SH-SY5Y (cell line): ENCODE results near the gene SPNS3.

ENCODE experiments used
- GATA2 ChIP-seq: IDR thresholded peaks from 2 replicates; pipeline ENCODE4 v1.6.1; 2011; ENCODE audit warnings: mild to moderate bottlenecking, low read depth, low read length
- GATA3 ChIP-seq: IDR thresholded peaks from 2 replicates; pipeline ENCODE4 v1.6.1; 2011; ENCODE audit warnings: low read depth, mild to moderate bottlenecking, low read length, moderate library complexity

- TF ChIP-seq GATA2 = peak; percentile 64
- no peak for TF ChIP-seq GATA3
Measured at GRCh38 chr17:4444782-4445473, 11.2 kb downstream of the SPNS3 start.
